HS-5 (cell line): ENCODE measurements around the gene MPND.

ENCODE experiments used
- DNase-seq: peaks from one replicate; pipeline ENCODE4 v3.0.0-alpha.2; 2012; ENCODE audit warnings: low read depth

MPND gene

GRCh38 chr19:4366666-4367335 is 23.4 kb downstream of the MPND start:
- no peak for DNase-seq

DNA sequence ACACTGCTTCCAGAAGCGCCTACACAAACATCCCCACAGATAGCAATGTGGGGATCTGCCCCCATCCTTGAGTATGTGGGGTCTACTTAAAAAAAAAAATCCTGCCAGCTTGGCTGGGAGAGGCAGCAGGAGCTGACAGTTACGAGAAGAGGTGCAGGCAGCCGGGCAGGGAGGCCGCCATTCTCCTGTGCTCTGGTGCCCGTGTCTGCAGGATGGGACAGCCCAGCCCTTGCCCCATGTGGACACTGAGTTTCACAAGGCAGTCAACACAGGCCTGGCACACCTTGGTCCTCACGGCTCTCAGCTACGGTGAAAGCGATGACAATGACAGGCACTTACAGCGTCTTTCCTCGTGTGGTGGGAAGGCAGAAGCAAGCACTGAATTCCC is 24.0 kb downstream of the MPND start:
- DNase-seq: no peak

DNA sequence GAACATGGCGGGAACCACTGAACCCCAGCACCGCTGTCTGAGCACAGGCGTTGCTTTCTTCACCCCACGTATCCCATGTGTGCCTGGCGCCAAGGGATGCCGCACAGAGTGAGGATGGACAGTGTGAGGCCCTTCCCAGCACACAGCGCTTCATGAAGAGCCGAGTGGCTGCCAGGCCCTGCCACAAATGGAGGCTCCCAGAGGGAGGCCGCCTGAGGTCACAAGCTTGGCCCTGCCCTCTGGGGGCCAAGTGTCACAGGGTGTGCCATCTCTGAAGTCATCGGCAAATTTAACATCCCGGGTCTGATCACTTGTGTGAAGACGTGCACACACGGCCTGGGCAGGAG is 24.4 kb downstream of the MPND start:
- DNase-seq: no peak

- DNase-seq: no peak
Observed at GRCh38 chr19:4368128-4368820, 24.9 kb downstream of the MPND start.

GRCh38 chr19:4369109-4369887 is 25.9 kb downstream of the MPND start:
- DNase-seq: no peak

GRCh38 chr19:4369888-4370260 is 26.5 kb downstream of the MPND start:
- DNase-seq: no peak

- DNase-seq: no peak
Observed at GRCh38 chr19:4370418-4371041, 27.2 kb downstream of the MPND start.

DNA sequence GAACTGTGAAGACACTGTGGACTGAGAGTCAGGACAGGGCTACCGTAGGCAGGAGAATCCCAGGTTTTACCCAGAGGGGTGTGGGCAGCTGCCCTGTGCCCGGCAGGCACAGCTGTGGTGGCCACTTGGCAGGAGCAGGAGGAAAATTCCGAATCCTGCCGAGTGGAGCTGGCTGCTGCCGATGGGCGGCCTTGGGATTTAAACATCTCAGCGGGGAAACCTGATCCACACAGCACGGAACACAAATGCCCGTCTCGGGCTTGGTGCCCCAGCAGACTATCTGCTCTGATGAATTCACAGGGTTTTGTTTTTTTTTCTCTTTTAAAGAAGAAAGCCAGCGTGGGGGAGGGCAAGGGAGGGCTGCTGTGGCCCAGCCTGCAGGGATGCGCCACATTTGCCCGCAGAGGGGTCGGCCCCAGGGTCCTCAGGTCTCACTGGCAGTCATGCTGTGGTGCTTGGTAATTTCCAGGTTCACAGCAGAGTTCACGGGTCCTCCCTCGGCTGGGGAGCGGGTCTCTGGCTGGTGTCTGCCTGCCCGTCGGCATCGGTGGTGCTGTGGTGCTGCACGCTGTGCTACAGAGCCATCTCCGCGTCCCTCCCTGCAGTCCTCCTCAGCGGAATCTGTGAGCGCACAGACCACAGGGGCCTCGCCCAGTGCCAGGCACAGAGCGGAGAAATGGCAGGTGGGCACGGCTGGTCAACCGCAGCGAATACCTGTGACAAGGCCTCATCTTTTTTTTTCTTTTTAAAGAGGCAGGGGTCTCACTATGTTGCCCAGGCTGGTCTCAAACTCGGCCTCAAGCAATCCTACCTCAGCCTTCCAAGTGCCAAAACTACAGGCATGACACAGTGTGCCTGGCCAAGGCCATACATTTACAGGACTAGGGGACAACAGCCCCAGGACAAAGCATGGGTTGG is 28.1 kb downstream of the MPND start:
- no peak for DNase-seq

- no peak for DNase-seq
Observed at GRCh38 chr19:4372165-4373012, 29.0 kb downstream of the MPND start.

DNA sequence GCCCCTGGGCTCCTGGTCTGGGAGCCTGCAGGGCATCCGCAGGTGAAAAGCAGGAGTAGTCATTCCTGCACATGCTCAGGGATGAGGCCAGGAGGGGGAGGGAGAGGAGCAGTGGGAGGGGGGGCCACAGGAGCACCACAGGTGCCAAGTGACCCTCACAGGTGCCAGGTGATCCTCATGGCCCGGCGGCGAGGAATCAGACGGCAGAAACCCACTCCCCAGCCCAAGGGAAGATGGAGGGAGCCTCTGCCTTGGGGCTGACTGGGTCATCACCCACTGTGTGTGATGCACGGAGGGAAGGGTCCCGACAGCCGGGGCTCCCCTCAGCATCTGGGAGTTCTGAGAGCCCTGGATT is 29.6 kb downstream of the MPND start:
- DNase-seq: no peak

DNA sequence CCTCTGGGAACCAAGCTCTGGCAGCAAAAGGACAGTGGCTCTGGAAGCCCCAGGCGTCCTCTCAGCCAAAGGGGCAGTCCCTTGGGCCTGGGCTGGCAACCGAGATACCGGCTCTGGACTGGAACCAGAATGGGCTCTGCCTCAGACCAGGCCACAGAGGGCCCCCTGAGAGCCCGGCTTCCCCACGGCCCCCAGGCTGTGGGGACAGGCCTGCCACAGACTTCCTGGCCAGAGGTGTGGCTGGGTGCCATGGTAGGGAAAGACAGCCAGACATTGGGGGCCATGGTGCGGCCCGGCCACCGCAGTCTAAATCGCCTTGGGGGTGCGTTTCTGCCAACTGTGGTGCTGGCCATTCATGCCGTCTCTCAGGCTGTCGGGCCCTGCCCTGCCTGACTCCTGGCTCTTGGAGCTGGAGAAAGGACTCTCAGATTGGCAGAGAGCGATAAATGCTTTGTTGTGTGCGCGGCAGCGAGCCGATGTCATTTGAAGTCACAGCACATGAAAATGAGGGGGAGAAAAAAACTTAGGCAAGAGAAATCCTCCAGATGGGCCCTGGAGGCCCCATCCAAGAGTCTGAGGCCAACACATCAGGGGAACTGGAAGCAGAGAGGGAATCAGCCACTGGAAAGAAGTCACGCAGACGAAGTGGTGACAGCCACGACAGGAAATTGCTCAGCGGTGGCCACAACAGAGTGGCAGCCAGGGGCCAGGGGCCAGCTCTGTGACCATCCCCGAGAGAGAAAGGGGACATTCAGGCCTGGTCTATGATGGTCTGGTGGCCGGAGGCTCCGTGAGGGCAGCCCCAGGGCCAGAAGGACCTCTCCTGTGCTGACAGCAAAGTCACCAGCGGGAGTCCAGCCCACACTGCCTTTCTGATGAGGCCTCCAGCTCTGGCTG is 30.5 kb downstream of the MPND start:
- DNase-seq: no peak

- peak; percentile 79 for DNase-seq
Observed at GRCh38 chr19:4374498-4375163, 31.3 kb downstream of the MPND start.

- peak; percentile 9 for DNase-seq
Observed at GRCh38 chr19:4375164-4376027, 32.0 kb downstream of the MPND start.

DNA sequence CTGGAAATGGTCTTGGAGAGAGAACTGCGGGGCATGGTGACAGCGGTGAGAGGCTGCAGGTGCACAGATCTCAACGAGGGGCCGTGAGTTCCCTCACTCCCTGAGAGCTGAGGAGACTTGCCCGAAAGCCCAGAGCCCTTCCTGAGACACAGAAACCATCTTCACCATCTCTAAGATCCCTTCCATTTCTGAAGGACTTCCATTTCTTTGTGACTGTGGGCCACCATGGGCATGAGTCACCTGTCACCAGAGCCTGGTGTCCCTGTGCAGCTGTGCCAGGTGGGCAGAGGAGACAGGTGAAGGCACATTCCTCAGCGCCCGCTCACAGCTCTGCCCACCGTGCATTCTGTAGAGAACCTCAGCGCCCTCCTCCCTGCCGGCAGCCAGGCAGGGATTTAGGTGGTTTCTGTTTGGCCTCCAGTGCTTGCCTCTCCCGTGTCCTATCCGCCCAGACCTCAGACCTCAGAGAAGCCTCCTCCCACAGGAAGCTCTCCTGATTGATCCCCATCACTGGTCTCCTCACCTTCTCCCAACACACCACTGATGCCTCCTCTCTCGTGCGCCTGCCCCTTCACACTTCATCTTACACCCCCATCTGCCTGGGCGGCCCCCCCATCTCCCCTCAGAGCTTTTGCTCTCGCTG is 32.8 kb downstream of the MPND start:
- no peak for DNase-seq

- DNase-seq: no peak
Observed at GRCh38 chr19:4376671-4376990, 33.3 kb downstream of the MPND start.

DNA sequence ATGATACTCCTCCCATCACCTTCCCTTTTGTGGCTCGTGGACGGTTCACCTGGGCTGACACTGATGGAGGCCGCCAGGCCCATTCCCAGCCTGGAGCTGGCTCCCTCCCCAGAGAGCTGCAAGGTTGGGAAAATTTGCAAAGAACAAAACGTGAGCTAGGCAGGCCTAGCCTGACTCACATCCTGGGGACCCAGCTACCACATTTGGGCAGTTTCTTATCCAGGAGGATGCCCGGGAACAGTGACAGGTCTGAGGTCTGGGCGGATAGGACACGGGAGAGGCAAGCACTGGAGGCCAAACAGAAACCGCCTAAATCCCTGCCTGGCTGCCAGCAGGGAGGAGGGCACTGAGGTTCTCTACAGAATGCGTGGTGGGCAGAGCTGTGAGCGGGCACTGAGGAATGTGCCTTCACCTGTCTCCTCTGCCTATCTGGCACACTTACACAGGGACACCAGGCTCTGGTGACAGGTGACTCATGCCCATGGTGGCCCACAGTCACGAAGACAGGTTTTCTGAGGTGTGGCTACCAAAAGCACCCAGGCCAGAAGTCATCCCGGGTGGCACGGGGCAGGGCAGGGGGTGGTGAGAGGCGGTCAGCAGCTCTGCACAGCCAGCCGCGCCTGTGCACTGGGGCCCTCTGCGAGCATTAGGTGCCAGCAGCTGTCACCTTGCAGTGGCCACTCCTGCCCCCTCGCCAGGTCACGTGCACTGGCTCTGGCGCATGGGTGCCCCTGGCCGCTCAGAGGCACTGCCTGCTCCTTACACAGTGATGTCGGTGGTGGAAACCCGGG is 33.8 kb downstream of the MPND start:
- DNase-seq: no peak

- DNase-seq: no peak
Observed at GRCh38 chr19:4378886-4379285, 35.5 kb downstream of the MPND start.
